Naive thymus-derived CD4-positive, alpha-beta T cell (primary cell): Measurements from ENCODE around the gene MRPS34. TPM values are rescaled to one million over a fixed set of nuclear protein-coding genes. Genes with fewer than 3 reads are reported as not detected.

Experiments used
- ATAC-seq: fragments of 150-1000 bp; cut with Tn5 transposase; 2 replicates; pipeline ENCODE4 v1.10.0; 2021; ENCODE audit warnings: mild to moderate bottlenecking, moderate library complexity
- CTCF ChIA-PET: fragments of 350-600 bp; sonication (Branson Sonifier 250); formaldehyde crosslinking; loops from one replicate; lab custom pipeline; 2021; ENCODE audit warnings: antibody characterized with exemption; lab: Charles Lee
- POLR2A ChIA-PET: fragments of 350-600 bp; sonication (Branson Sonifier 250); formaldehyde crosslinking; loops from one replicate; lab custom pipeline; 2021; ENCODE audit warnings: antibody characterized with exemption, inconsistent platforms; lab: Charles Lee
- DNase-seq, 9 donors: peaks; one replicate each; pipeline versions ENCODE4 v3.0.0 to v3.0.0-alpha.2; 2020 to 2022; ENCODE audit warnings: mixed read lengths in 1 of 9
- H3K27ac ChIP-seq: one replicate; pipeline ENCODE4 v1.7.0; 2013; ENCODE audit warnings: mild to moderate bottlenecking, low read depth, low read length, moderate library complexity
- H3K27me3 ChIP-seq, 2 donors: one replicate each; pipeline ENCODE4 v1.7.0; 2013; ENCODE audit warnings: low read length in 2 of 2, mild to moderate bottlenecking in 2 of 2, moderate library complexity in 2 of 2; ENCODE audit not compliant: control insufficient read depth in 2 of 2, insufficient read depth in 2 of 2
- H3K36me3 ChIP-seq, 3 experiments: 1 replicate in 2 of 3; 2 replicates in 1 of 3; pipeline ENCODE4 v1.7.0; 2013; ENCODE audit warnings: low read length in 3 of 3, mild to moderate bottlenecking in 3 of 3, moderate library complexity in 1 of 3; ENCODE audit not compliant: insufficient read depth in 3 of 3, control insufficient read depth in 2 of 3
- H3K4me1 ChIP-seq, 2 donors: one replicate each; pipeline ENCODE4 v1.7.0; 2013; ENCODE audit warnings: low read length in 2 of 2, mild to moderate bottlenecking in 2 of 2, moderate library complexity in 1 of 2; ENCODE audit not compliant: control insufficient read depth in 2 of 2, insufficient read depth in 2 of 2
- H3K4me3 ChIP-seq: 2 replicates; pipeline ENCODE4 v1.7.0; 2013; ENCODE audit warnings: mild to moderate bottlenecking, low read length
- H3K9me3 ChIP-seq, 3 experiments: 1 replicate in 2 of 3; 2 replicates in 1 of 3; pipeline ENCODE4 v1.7.0; 2013; ENCODE audit warnings: low read length in 3 of 3; ENCODE audit not compliant: control insufficient read depth in 2 of 3
- H3K27ac Mint-ChIP-seq, 9 donors: one replicate each; pipeline ENCODE4 v1.8.0; 2020 to 2022; ENCODE audit warnings: mixed read lengths in 9 of 9, mild to moderate bottlenecking in 8 of 9, moderate library complexity in 5 of 9, inconsistent platforms in 2 of 9
- H3K27me3 Mint-ChIP-seq, 5 donors: one replicate each; pipeline ENCODE4 v1.8.0; 2021 to 2022; ENCODE audit warnings: mixed read lengths in 5 of 5, mild to moderate bottlenecking in 1 of 5
- H3K36me3 Mint-ChIP-seq, 5 donors: one replicate each; pipeline ENCODE4 v1.8.0; 2020 to 2022; ENCODE audit warnings: mixed read lengths in 5 of 5, mild to moderate bottlenecking in 3 of 5, inconsistent platforms in 1 of 5
- H3K4me1 Mint-ChIP-seq, 7 donors: one replicate each; pipeline ENCODE4 v1.8.0; 2020 to 2022; ENCODE audit warnings: mixed read lengths in 7 of 7, mild to moderate bottlenecking in 3 of 7, inconsistent platforms in 1 of 7
- H3K4me3 Mint-ChIP-seq, 10 donors: one replicate each; pipeline ENCODE4 v1.8.0; 2020 to 2022; ENCODE audit warnings: mild to moderate bottlenecking in 10 of 10, mixed read lengths in 10 of 10, moderate library complexity in 6 of 10, inconsistent platforms in 2 of 10
- H3K9me3 Mint-ChIP-seq, 11 donors: one replicate each; pipeline ENCODE4 v1.8.0; 2020 to 2022; ENCODE audit warnings: mixed read lengths in 11 of 11, mild to moderate bottlenecking in 4 of 11, inconsistent platforms in 1 of 11, moderate library complexity in 1 of 11
- intact Hi-C, 2 donors: fragments of 100-400 bp; cut with micrococcal nuclease; formaldehyde crosslinking; loops; one replicate each; pipeline ENCODE4 v1.15.1; 2023
- polyA plus RNA-seq, 2 donors: library from polyadenylated mRNA; unstranded; fragments of 300-500 nt; fragmentation: Illumina TruSeq; gene quantifications; one replicate each; pipeline ENCODE4 v1.2.3, GENCODE V29; 2021
- total RNA-seq, 6 experiments: library from RNA in 5 of 6; stranded (reverse) in 5 of 6; gene quantifications; 1 replicate in 5 of 6; 2 replicates in 1 of 6; pipeline ENCODE4 v1.2.3 and lab custom pipeline; 2021 to 2026

Gene MRPS34
- total RNA-seq = 100 to 1,000 TPM in 1 of 5 experiments, 10 to 100 TPM in 4; 41.6 to 115 (median 49.5) TPM
- 100 to 1,000 TPM; 124 to 162 TPM for polyA plus RNA-seq
- 20.3 reads per million, percentile 51 among the genes with 10 or more reads in this experiment for total RNA-seq (lab: John Stamatoyannopoulos, UW)

DNA sequence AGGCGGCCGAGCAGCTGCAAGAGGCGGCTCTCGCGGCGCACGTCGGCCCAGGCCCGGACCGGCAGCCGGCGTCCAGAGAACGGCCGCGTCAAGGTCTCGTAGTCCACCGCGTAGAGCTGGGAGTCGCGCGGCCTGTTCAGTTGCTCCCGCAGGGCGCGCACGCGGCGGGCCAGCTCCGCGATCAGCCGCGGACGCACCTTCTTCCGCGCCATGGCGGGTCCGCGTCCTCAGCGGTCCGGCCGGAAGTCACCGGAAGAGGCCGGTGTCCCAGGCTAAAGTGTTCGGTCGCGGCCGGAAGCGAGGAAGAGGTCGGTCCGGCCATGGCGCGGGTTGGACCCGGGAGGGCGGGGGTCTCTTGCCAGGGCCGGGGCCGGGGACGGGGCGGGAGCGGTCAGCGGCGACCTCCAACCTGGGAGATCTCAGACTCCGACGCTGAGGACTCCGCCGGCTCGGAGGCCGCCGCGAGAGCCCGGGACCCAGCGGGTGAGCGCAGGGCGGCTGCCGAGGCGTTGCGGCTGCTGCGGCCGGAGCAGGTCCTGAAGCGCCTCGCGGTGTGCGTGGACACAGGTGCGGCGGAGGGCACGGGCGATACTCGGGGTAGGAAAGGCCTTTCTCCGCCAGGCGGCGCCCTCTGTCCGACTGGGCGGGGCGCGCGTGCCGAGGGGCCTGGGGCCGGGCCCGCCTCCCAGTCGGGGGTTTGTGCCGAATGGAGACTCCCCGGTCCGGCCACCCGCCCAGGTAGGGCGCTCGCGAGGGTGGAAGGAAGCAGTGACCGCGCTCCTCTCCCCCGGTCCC, at the start of gene MRPS34:
MRPS34 (minus strand) TSS at position 227 of the 795 bp plus-strand sequence; CDS start at position 212, 15 bp downstream.
- DNase-seq (peak; percentile 61 to 88 (median 73)), ATAC-seq (peak; percentile 76)
- H3K27me3 ChIP-seq = no peaks in the 10 kb centered on the region
- POLR2A ChIA-PET = interaction anchor here (1.0 to 7.9 kb wide), 11 partner anchors 9 to 251 kb away, joined by 3 to 93 read pairs (median 5); partner anchors contain the start of genes FAHD1, HAGH, JPT2 and MAPK8IP3
- intact Hi-C loops = loop anchor here (1.0 to 10.0 kb wide), 10 partner anchors 9 to 494 kb away; partner anchors contain the start of genes CRAMP1 (in 2 of the 2), HAGH (in 2 of the 2), IFT140 (in 2 of the 2) and MAPK8IP3 (in 2 of the 2)
- Mint-ChIP-seq H3K9me3 (peaks cover 0 to 3% (median 0%) of the 10 kb centered on the region in 11 donors), H3K4me1 (peaks cover 8 to 23% (median 11%) of the 10 kb centered on the region in 7 donors), H3K27ac (peak within 1 kb of the TSS; percentile 86 to 98 (median 95)), H3K27me3 (peaks cover 0 to 2% (median 0%) of the 10 kb centered on the region in 5 donors), H3K4me3 (peak within 1 kb of the TSS; percentile 91 to 99 (median 98)), H3K36me3 (peaks cover 0 to 9% (median 0%) of the 10 kb centered on the region in 5 donors)
- CTCF ChIA-PET = interaction anchor here (0.7 to 3.3 kb wide), 3 partner anchors 8 to 10 kb away, joined by 4 to 13 read pairs (median 8); partner anchors contain the start of genes NUBP2 and SPSB3
- H3K4me1 ChIP-seq = peaks cover 13 to 26% of the 10 kb centered on the region in 2 donors
- peak within 1 kb of the TSS; percentile 85 for H3K27ac ChIP-seq
- H3K9me3 ChIP-seq = no peaks in the 10 kb centered on the region
- peaks cover 0 to 46% (median 0%) of the 10 kb centered on the region in 3 experiments for H3K36me3 ChIP-seq
- H3K4me3 ChIP-seq = peak within 1 kb of the TSS; percentile 70

DNA sequence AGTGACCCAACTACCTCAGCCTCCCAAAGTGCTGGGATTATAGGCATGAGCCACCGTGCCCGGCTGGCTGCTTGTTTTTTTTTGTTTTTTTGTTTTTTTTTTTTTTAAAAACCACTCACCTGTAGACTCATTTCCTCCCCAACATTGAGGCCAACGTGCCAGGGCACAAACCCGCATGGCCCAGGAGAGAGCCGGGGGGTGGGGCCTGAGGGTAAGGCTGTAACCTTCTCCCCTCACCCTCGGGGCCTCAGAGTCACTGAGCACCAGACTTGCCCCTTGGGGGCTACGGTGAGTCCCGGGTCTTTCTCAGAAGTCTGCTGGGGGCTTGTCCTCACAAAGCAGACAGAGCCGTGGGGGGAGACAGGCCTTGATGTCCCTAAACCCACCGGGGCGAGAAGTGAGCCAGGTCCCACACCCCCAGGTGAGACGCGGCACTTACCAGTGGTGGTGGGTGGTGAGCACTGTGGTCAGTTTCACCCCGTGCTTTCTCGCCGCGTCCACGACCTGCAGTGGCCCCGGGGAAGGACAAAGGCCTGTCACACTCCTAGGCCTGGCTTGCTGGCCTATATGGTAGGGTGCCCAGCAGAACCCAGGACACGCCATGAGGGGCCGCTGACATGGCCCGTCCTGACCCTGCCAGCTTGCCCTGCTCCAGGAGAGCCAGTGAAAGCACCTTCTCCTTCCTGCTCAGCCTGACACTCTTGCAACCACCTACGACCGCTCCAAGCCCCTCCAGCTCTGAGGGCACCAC, 49.1 kb upstream of the MRPS34 start:
- H3K27me3 ChIP-seq = no peaks in the 10 kb centered on the region
- peak overlapping the region in 2 of 9 donors; percentile 26 to 76 for H3K27ac Mint-ChIP-seq
- peaks cover 3 to 69% (median 12%) of the 10 kb centered on the region in 3 experiments for H3K36me3 ChIP-seq
- H3K4me1 Mint-ChIP-seq = peaks cover 8 to 25% (median 21%) of the 10 kb centered on the region in 7 donors
- H3K9me3 ChIP-seq = no peaks in the 10 kb centered on the region
- DNase-seq (no peak), ATAC-seq (no peak)
- no peak overlapping the region for H3K4me3 Mint-ChIP-seq
- no peaks in the 10 kb centered on the region for H3K27me3 Mint-ChIP-seq
- H3K4me1 ChIP-seq = peaks cover 11 to 18% of the 10 kb centered on the region in 2 donors
- H3K4me3 ChIP-seq = no peak overlapping the region
- intact Hi-C loops = no loop called here
- peaks cover 0 to 8% (median 0%) of the 10 kb centered on the region in 5 donors for H3K36me3 Mint-ChIP-seq
- H3K9me3 Mint-ChIP-seq = peaks cover 0 to 2% (median 0%) of the 10 kb centered on the region in 11 donors
- CTCF ChIA-PET = no interaction called here
- POLR2A ChIA-PET = no interaction called here
- H3K27ac ChIP-seq = no peak overlapping the region

DNA sequence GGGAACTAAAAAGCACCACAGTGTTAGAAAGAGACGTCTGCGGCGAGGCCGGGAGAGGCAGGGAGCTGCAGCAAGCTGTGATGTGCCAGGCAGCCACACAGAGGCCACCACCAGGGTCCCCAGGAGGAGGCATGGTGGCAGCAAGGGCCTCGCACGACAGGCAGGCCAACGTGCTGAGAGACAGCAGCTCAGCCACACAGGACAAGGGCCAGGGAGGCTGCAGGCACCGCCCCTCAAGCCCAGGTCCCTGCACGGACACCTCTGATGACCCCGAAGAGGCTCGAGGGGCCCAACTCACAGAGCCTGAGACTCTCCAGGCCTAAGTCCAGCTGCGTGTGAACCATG, 48.0 kb upstream of the MRPS34 start:
- peaks cover 11 to 18% of the 10 kb centered on the region in 2 donors for H3K4me1 ChIP-seq
- no peaks in the 10 kb centered on the region for H3K27me3 ChIP-seq
- H3K4me1 Mint-ChIP-seq = peaks cover 8 to 24% (median 19%) of the 10 kb centered on the region in 7 donors
- ATAC-seq (no peak), DNase-seq (no peak)
- no peak overlapping the region for H3K27ac Mint-ChIP-seq
- ChIA-PET POLR2A (interaction anchor here (0.6 kb wide), 1 partner anchor 82 kb away, joined by 3 read pairs; no protein-coding TSS in a partner anchor), CTCF (no interaction called here)
- no peaks in the 10 kb centered on the region for H3K9me3 ChIP-seq
- no peaks in the 10 kb centered on the region for H3K9me3 Mint-ChIP-seq
- no peak overlapping the region for H3K4me3 Mint-ChIP-seq
- intact Hi-C loops = no loop called here
- H3K36me3 Mint-ChIP-seq = peaks cover 0 to 8% (median 0%) of the 10 kb centered on the region in 5 donors
- H3K27me3 Mint-ChIP-seq = no peaks in the 10 kb centered on the region
- no peak overlapping the region for H3K27ac ChIP-seq
- H3K36me3 ChIP-seq = peaks cover 3 to 75% (median 19%) of the 10 kb centered on the region in 3 experiments
- H3K4me3 ChIP-seq = no peak overlapping the region

DNA sequence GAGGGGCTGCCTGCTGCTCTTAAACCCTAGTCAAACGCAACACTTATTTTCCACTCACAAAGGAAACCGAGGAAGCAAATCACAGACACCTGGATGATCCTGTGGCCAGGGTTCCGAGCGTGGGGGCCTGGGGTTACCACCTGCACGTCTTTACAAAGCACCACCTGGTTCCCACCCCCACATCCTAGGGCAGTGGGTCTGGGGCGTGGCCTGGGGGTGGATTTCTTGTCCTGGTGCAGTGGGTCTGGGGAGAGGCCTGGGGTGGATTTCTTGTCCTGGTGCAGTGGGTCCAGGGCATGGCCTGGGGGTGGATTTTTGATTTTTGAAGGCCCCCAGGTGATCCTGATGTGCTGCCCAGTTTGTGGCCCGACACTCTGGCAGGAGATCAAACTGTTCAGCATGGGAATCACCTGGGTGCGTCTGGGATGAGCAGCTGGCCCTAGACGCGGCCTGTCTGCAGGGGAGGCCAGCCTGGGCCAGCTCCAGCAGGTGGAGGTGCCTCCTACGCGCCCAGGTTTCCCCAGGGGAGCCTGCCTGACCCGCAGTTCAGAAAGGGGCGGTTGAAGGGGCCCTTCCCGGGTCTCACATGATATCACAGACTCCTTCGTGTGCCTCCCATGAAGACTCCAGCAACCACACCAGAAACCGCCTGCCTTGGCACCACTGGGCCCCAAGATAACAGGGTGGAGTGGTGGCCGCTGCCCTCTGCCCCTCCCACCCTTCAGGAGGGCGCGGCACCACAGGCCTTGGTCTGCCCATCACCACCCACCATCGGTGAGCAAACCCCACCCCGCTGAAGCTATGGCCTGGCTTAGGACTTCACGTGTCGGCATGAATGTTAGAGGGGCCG, 47.4 kb upstream of the MRPS34 start:
- Mint-ChIP-seq H3K4me1 (peaks cover 8 to 19% (median 14%) of the 10 kb centered on the region in 7 donors), H3K27me3 (no peaks in the 10 kb centered on the region), H3K4me3 (no peak overlapping the region), H3K27ac (peak overlapping the region in 2 of 9 donors; percentile 36 to 54), H3K9me3 (no peaks in the 10 kb centered on the region), H3K36me3 (peaks cover 0 to 11% (median 2%) of the 10 kb centered on the region in 5 donors)
- DNase-seq = no peak
- intact Hi-C loops = no loop called here
- POLR2A ChIA-PET = interaction anchor here (0.5 to 0.6 kb wide), 2 partner anchors 81 to 151 kb away, joined by 3 read pairs; partner anchors contain the start of gene TBL3
- Histone ChIP-seq H3K9me3 (no peaks in the 10 kb centered on the region), H3K27ac (no peak overlapping the region), H3K4me1 (peaks cover 6 to 16% of the 10 kb centered on the region in 2 donors), H3K27me3 (no peaks in the 10 kb centered on the region), H3K4me3 (no peak overlapping the region), H3K36me3 (peaks cover 6 to 79% (median 19%) of the 10 kb centered on the region in 3 experiments)
- CTCF ChIA-PET = interaction anchor here (0.6 kb wide), 1 partner anchor 464 kb away, joined by 3 read pairs; no protein-coding TSS in a partner anchor
- ATAC-seq = no peak

DNA sequence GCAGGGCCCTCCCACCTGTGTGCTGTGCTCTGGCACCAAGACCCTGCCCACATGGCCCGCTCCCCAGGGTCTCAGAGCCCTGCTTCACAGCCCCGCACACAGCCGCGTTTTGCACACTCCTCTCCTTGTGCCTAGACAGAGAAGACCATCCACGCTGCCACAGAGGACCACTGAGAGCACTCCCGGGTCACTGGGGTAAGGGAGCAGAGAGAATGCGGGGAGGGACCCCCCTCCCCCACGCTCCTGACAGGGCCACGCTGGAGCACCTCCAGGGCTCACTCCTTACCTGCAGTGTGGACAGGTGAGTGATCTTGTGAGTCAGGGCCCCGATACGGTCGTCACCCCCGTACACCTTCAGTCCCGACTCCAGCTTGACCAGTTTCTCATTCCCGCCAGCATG, 46.7 kb upstream of the MRPS34 start:
- Histone ChIP-seq H3K27ac (no peak overlapping the region), H3K36me3 (peaks cover 8 to 82% (median 19%) of the 10 kb centered on the region in 3 experiments), H3K27me3 (no peaks in the 10 kb centered on the region), H3K9me3 (no peaks in the 10 kb centered on the region), H3K4me3 (no peak overlapping the region), H3K4me1 (peaks cover 0 to 9% of the 10 kb centered on the region in 2 donors)
- Mint-ChIP-seq H3K9me3 (no peaks in the 10 kb centered on the region), H3K4me3 (no peak overlapping the region), H3K27me3 (no peaks in the 10 kb centered on the region), H3K4me1 (peaks cover 4 to 19% (median 11%) of the 10 kb centered on the region in 7 donors), H3K36me3 (peaks cover 0 to 16% (median 5%) of the 10 kb centered on the region in 5 donors), H3K27ac (peak overlapping the region in 2 of 9 donors; percentile 36 to 71)
- ATAC-seq = no peak
- intact Hi-C loops = no loop called here
- ChIA-PET POLR2A (no interaction called here), CTCF (interaction anchor here (0.6 kb wide), 1 partner anchor 463 kb away, joined by 3 read pairs; no protein-coding TSS in a partner anchor)
- DNase-seq = no peak
